ENCODE data around the gene MPST.
A peak's percentile ranks its signal among the peaks of the same experiment; 100 is the strongest.

The MPST gene

DNA sequence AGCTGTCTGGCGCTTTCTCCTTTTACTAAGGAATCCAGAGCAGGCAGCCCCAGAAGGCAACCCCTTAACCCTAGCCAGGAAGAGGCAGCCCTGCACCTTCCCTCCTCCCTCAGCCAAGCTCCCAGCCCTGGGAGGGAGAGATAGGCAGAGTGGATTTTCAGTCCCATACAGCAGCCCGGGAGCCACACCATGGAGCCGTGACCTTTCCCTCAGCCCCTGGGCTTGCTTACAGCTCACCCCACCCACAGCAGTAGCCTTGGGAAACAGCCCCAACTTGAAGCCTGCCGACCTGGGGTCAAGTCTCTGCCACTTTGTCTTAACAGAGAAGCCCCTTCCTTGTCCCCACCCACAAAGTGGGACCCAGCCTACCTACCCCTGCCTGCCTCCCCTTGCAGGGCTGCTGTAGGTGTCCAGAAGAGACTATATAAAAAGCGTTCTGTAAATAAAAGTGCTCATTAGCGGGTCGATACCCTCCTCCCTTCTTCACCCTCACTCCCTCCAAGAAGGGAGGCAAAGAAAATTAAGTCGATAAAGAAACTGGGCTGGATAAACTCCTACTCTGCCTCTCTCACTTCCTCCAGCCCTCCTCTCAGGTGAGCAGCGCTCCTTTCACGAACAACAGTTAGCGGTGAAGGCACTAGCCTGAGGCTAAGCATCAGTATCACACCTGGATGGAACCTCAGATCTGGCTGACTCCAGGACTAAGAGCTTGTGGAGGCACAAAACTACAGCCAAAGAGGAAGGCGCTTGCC, 4.5 kb upstream of the MPST start:
- ATAC-seq (no peak), DNase-seq (no peak)
- Mint-ChIP-seq H3K4me1 (peaks cover 8% of the 10 kb centered on the region), H3K9me3 (no peaks in the 10 kb centered on the region), H3K27me3 (peaks cover 33% of the 10 kb centered on the region), H3K27ac (no peak overlapping the region), H3K4me3 (no peak overlapping the region)

DNA sequence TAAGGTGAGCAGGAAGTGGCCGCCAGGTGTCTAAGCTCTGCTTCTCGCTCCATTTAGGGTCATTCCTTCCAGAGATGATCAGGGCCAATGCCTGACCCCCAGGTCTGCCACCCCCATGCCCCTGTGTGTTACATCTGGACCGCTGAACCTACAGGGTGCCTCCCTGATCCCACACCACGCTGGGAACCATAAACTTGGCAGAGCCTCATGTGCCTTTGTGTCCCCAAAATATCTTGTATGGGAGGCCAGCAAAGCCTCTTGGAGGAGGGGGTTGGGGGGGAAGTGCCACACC, 4.0 kb upstream of the MPST start:
- DNase-seq (no peak), ATAC-seq (no peak)
- Mint-ChIP-seq H3K4me1 (peaks cover 14% of the 10 kb centered on the region), H3K27me3 (peaks cover 38% of the 10 kb centered on the region), H3K27ac (no peak overlapping the region), H3K9me3 (no peaks in the 10 kb centered on the region), H3K4me3 (no peak overlapping the region)

- DNase-seq (no peak), ATAC-seq (no peak)
- Mint-ChIP-seq H3K4me1 (peaks cover 15% of the 10 kb centered on the region), H3K9me3 (no peaks in the 10 kb centered on the region), H3K4me3 (no peak overlapping the region), H3K27me3 (peaks cover 45% of the 10 kb centered on the region), H3K27ac (no peak overlapping the region)
These were observed 3.2 kb upstream of the MPST start for GRCh38 chr22:37016134-37016910.

DNA sequence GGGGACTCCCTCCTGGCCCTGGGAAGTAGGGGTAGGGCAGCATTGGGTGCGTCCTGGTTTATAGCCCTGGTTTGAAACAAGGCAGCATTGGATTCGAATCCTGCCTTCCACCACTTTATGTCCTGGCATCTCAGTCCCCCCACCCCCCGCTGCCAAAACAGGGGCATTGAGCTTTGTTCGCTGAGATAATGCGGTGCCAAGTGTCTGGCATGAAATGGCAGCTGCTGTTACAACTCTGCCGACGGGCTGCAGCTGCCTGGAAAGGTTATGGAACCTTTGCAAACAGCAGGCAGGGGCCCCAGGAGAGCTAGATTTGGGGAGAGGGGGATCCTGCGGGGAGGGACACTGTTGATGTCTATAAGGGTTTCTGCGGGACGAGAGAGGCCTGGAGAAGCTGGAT, 2.2 kb upstream of the MPST start:
- Mint-ChIP-seq H3K27me3 (peaks cover 55% of the 10 kb centered on the region), H3K4me1 (peaks cover 15% of the 10 kb centered on the region), H3K9me3 (no peaks in the 10 kb centered on the region), H3K27ac (no peak overlapping the region), H3K4me3 (no peak overlapping the region)
- no peak for ATAC-seq
- no peak for DNase-seq

DNA sequence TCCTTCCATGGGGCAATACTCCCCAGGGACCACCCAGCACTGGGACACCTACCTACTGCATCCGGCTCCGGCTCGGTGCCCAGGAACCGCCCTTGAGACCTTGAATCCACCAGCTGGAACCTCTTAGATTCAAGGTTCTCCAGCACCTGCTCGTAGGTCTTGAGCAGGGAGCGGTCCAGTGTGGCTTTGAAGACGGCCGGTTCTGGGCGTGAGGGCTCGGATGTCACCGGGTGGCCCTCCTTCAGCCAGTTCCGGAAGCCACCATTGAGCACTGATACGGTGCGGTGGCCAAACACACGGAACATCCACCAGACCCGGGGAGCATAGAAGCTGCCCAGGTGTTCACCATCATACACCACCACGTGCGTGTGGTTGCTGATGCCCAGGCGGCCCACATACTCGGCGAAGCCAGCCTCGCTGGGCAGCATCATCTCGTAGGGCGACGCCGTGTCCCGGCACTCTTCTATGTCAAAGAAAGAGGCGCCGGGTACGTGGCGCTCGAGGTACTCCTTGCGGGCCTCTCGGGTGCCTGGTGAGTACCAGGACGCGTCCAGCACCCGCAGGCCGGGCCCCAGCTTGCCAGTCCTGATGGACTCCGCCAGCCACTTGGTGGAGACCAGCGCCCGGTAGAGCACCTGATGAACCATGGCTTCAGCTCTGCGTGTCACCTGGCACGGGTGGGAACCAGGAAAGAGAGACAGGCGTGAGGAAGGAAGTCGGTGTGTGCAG, 1.3 kb upstream of the MPST start:
- Mint-ChIP-seq H3K9me3 (no peaks in the 10 kb centered on the region), H3K4me3 (peak overlapping the region; percentile 75 to 81), H3K27me3 (peaks cover 55% of the 10 kb centered on the region), H3K4me1 (peaks cover 15% of the 10 kb centered on the region), H3K27ac (no peak overlapping the region)
- ATAC-seq: no peak
- DNase-seq: no peak

DNA sequence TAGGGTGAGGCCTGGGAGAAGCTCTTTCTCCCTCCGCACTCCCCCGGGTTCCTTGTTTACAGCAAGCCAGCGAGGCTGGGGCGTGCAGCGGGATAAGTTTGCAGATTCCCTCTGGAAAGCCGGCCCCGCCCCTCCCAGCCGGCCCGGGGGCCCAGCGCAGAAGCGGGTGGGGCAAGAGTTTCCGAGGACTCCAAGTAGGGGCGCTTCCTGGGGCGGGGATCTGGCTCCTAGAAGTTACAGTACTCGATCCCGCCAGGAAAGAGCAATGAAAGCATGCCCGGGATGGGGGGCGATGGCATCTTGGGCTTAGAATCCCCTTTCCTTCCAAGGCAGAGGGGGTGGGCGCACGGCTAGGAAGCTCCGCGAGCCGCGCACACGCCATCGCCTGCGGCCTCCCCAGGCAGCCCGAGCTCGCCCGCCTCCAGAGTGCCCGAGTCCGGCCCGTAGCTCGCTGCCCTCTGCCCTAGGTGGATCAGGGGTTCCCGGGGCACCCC, 680 bp upstream of the MPST start:
- Mint-ChIP-seq H3K27ac (no peak overlapping the region), H3K9me3 (no peaks in the 10 kb centered on the region), H3K4me3 (peak overlapping the region; percentile 75 to 81), H3K27me3 (peaks cover 55% of the 10 kb centered on the region), H3K4me1 (peaks cover 15% of the 10 kb centered on the region)
- ATAC-seq (peak; percentile 32), DNase-seq (no peak)

DNA sequence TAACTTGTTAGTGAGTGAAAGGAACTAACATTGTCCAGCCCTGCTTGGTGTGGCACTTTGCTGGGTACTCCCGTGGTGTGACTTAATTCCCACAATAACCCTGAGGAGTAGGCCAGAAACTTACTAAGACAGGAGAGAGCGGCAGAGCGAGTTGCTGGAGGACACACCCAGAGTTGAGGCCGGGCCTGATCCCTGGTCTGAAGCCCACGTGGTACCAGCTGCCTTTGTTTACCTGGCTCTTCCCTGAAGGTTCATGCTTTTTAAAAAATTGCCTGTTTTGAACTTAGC, 594 bp downstream of the MPST start:
- Mint-ChIP-seq H3K4me3 (peak overlapping the region; percentile 84 to 90), H3K27ac (peak overlapping the region in 1 of 2 donors; percentile 63), H3K27me3 (peaks cover 57% of the 10 kb centered on the region), H3K9me3 (no peaks in the 10 kb centered on the region), H3K4me1 (peaks cover 18% of the 10 kb centered on the region)
- ATAC-seq: no peak
- DNase-seq: no peak

DNA sequence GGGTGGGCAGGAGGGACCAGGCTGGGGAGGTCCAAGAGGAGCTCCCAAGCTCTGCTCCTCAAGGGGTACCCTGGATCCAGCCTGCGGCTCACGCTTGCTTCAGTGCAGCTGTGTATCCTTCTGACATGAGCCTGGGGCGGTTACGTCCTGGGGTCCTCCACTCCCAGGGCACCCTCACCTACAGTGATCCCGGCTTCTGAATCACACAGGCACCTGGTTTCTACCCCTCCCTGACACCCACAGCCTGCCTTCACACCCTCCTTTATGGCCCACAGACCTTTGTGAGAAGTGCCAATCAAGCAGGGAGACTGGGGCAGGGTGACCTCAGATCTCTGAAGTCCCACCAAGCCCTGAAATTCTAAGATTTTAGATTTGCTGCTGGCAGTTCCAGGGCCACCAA, 1.5 kb downstream of the MPST start:
- ATAC-seq: no peak
- Mint-ChIP-seq H3K9me3 (no peaks in the 10 kb centered on the region), H3K4me1 (peaks cover 18% of the 10 kb centered on the region), H3K27me3 (peaks cover 53% of the 10 kb centered on the region), H3K27ac (no peak overlapping the region), H3K4me3 (no peak overlapping the region)
- DNase-seq: no peak

DNA sequence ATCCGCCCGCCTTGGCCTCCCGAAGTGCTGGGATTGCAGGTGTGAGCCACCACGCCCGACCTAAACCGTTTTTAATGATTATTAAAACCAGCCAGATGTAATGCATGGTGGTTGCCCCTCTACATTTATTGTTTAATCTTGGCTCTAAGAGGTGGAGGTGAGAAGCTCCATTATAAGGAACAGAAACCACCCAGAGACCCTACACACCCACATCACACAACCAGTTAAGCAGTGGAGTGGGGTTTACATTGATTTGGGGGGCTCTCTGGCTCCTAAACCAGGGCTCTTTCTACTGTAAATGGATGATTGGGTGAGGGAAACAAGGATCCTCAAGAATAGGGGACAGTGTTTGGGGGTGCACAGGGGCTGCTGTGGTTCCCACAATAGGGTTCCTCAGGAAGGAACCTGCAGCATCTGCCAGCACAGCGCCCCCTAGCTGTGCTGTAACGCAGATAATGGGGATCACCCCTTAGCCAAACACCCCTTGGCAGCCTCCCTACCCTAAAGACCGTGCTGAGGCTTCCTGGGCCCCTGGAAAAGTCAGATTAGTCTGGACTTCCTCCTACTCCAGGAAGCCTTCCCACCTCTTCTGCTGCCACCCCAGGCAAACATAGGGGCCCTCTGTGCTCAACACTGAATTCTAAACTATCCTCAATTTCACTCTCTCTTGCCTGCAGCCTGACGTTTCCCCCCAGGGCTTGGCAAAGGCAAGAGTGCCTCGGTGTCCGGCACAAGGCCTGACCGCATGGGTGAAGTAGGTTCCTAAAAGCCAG, 2.4 kb downstream of the MPST start:
- Mint-ChIP-seq H3K4me1 (peaks cover 18% of the 10 kb centered on the region), H3K27ac (no peak overlapping the region), H3K27me3 (peaks cover 53% of the 10 kb centered on the region), H3K4me3 (no peak overlapping the region), H3K9me3 (no peaks in the 10 kb centered on the region)
- ATAC-seq (peak; percentile 46), DNase-seq (peak; percentile 46 to 49)

DNA sequence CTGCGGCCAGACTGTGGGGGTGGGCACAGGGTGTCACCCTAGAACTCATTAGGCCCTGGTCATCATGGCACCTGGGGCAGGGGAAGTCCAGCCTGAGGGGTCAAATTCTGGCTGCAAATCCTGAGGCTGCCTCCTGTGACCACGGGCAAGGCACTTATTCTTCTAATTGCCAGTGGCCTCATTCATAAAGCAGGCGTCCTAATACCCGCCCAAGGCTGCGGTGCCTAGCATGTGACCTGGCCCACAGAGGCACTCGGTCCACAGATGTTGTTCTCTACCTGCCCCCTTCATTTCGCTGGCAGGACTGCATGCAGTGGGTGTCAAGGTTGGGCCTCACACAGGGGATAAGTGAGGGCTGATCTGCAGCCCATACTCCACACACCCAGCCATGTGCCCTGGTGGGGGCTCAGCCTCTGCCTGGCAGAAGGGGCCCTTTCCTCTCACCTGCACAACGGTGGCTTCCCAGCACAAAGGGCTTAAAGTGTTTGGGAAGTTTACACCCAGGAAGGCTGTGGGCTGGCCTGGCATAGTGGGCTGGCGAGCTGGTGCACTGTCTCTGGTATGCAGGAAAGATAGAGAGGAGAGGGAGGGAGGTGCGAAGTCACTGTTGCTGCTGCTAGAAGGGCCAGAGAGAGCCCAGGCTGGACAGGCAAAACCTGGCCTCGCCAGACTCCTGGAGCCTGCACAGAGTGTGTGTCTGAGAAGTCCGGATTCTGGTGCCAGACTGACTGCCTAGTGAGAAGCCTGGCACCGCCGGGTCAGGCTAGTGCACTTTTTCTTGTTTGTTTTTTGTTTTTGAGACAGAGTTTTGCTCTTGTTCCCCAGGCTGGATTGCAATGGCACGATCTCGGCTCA, 3.2 kb downstream of the MPST start:
- ATAC-seq: no peak
- Mint-ChIP-seq H3K27ac (no peak overlapping the region), H3K27me3 (peaks cover 46% of the 10 kb centered on the region), H3K9me3 (no peaks in the 10 kb centered on the region), H3K4me3 (no peak overlapping the region), H3K4me1 (peaks cover 18% of the 10 kb centered on the region)
- no peak for DNase-seq

DNA sequence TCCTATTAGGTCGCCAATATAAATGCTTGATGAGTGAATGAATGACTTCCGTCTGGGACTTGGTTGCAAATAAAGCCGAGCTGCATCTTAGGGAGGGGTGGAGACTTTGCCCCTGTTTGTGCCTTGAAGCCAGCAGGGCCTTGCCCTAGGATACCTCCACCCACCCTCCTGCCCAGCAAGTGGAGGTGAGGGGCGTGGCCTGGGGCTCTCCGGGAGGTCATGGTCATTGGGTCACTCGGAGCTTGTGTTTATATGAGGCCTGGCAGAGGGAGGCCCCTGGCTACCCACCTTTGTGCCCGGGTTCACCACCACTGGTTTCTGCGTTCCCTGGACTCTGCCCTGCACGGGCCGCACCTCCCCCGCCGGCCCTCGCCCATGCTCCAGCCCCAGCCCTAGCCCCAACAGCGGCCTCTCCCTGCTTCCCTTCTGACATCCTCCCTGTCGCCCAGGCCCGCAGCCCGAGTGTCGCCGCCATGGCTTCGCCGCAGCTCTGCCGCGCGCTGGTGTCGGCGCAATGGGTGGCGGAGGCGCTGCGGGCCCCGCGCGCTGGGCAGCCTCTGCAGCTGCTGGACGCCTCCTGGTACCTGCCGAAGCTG, 4.3 kb downstream of the MPST start:
- ATAC-seq (no peak), DNase-seq (no peak)
- Mint-ChIP-seq H3K27ac (no peak overlapping the region), H3K27me3 (peaks cover 35% of the 10 kb centered on the region), H3K4me3 (no peak overlapping the region), H3K9me3 (no peaks in the 10 kb centered on the region), H3K4me1 (peaks cover 13% of the 10 kb centered on the region)

DNA sequence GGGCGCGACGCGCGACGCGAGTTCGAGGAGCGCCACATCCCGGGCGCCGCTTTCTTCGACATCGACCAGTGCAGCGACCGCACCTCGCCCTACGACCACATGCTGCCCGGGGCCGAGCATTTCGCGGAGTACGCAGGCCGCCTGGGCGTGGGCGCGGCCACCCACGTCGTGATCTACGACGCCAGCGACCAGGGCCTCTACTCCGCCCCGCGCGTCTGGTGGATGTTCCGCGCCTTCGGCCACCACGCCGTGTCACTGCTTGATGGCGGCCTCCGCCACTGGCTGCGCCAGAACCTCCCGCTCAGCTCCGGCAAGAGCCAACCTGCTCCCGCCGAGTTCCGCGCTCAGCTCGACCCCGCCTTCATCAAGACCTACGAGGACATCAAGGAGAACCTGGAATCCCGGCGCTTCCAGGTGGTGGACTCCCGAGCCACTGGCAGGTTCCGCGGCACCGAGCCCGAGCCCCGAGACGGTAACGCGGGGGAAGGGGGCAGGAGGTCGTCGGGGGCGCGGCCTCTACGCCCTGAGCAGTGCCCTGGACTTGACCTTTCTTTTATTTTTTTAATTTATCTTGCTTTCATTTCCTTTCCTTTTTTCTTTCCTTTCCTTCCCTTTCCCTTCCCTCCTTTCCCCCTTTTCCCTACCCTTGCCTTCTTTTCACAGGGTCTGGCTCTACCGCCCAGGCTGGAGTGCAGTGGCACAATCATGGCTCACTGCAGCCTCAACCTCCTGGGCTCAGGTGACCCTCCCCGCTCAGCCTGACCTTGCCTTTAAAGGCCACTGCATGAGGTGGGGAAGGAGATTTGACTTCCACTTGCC, 5.0 kb downstream of the MPST start:
- Mint-ChIP-seq H3K4me1 (peaks cover 13% of the 10 kb centered on the region), H3K27ac (no peak overlapping the region), H3K4me3 (no peak overlapping the region), H3K9me3 (no peaks in the 10 kb centered on the region), H3K27me3 (peaks cover 34% of the 10 kb centered on the region)
- no peak for ATAC-seq
- DNase-seq: no peak

GRCh38 chr22:37025500-37026070, 6.0 kb downstream of the MPST start:
- H3K27me3 Mint-ChIP-seq: peaks cover 24% of the 10 kb centered on the region
- no peak for ATAC-seq
- no peak overlapping the region for H3K27ac Mint-ChIP-seq
- no peak for DNase-seq
- H3K4me3 Mint-ChIP-seq: no peak overlapping the region
- H3K9me3 Mint-ChIP-seq: no peaks in the 10 kb centered on the region
- peaks cover 4% of the 10 kb centered on the region for H3K4me1 Mint-ChIP-seq

GRCh38 chr22:37026325-37026724, 6.8 kb downstream of the MPST start:
- ATAC-seq (no peak), DNase-seq (no peak)
- Mint-ChIP-seq H3K4me1 (peaks cover 4% of the 10 kb centered on the region), H3K27ac (no peak overlapping the region), H3K9me3 (no peaks in the 10 kb centered on the region), H3K4me3 (no peak overlapping the region), H3K27me3 (peaks cover 17% of the 10 kb centered on the region)

All from stimulated activated naive CD8-positive, alpha-beta T cell treated with anti-CD3 and anti-CD28 coated beads, Interleukin-15, amount 100 ng/mL, for 72 hours (primary cell).